K562 (cell line): ENCODE measurements around the gene TPPP. TPM values are rescaled to one million over a fixed set of nuclear protein-coding genes. Genes with fewer than 3 reads are reported as not detected.
A peak's percentile ranks its signal among the peaks of the same experiment; 100 is the strongest.

Experiments
- ETV6 ChIP-seq, 3 experiments: fragments of 150-350 bp in 1 of 3; sonication (generic) in 1 of 3; formaldehyde crosslinking in 1 of 3; IDR thresholded peaks; 2 replicates each; pipeline versions ENCODE4 v1.6.1 to v1.8.0; 2014 to 2022; ENCODE audit warnings: borderline replicate concordance in 2 of 3, low read depth in 2 of 3, antibody characterized with exemption in 1 of 3, low read length in 1 of 3, mild to moderate bottlenecking in 1 of 3, missing genetic modification reagents in 1 of 3
- FOXK2 ChIP-seq, 2 experiments: fragments of 450-650 bp; IDR thresholded peaks in 1 of 2; conservative IDR thresholded peaks in 1 of 2; 2 replicates each; pipeline ENCODE4 v1.6.1; 2016; ENCODE audit warnings: low read depth in 2 of 2, mild to moderate bottlenecking in 1 of 2
- HCFC1 ChIP-seq: IDR thresholded peaks from 2 replicates; pipeline ENCODE4 v1.6.1; 2012; ENCODE audit warnings: low read depth, low read length, improper control_type of control experiment
- KAT8 ChIP-seq: fragments of 450-650 bp; IDR thresholded peaks from 2 replicates; pipeline ENCODE4 v1.6.1; 2016; ENCODE audit warnings: low read depth, mild to moderate bottlenecking
- MAFG ChIP-seq: fragments of 450-650 bp; conservative IDR thresholded peaks from 2 replicates; pipeline ENCODE4 v1.6.1; 2016; ENCODE audit warnings: missing genetic modification characterization, missing compliant biosample characterization
- POU5F1 ChIP-seq: fragments of 150-350 bp; IDR thresholded peaks from 2 replicates; pipeline ENCODE4 v1.6.1; 2014; ENCODE audit warnings: borderline replicate concordance, low read length, low read depth, mild to moderate bottlenecking; ENCODE audit not compliant: partially characterized antibody
- SAP30 ChIP-seq: fragments of 200-600 bp; sonication (generic); IDR thresholded peaks from 2 replicates; pipeline ENCODE4 v1.6.1; 2012; ENCODE audit warnings: borderline replicate concordance, low read depth, mild to moderate bottlenecking, moderate library complexity, low read length, control low read depth, inconsistent platforms; ENCODE audit not compliant: insufficient read depth, poor library complexity, severe bottlenecking
- TCF7 ChIP-seq: sonication (generic); IDR thresholded peaks from 2 replicates; pipeline ENCODE4 v1.6.1; 2016; ENCODE audit warnings: antibody characterized with exemption, borderline replicate concordance
- TSC22D4 ChIP-seq: fragments of 450-650 bp; IDR thresholded peaks from 2 replicates; pipeline ENCODE4 v1.6.1; 2016; ENCODE audit warnings: missing genetic modification characterization, missing biosample characterization, control low read depth
- ZC3H11A ChIP-seq: IDR thresholded peaks from 2 replicates; pipeline ENCODE4 v1.6.1; 2012; ENCODE audit warnings: low read depth, low read length, improper control_type of control experiment
- ZFP1 ChIP-seq: fragments of 450-650 bp; formaldehyde crosslinking; IDR thresholded peaks from 2 replicates; pipeline ENCODE4 v1.4.0; 2020; ENCODE audit warnings: mild to moderate bottlenecking, mixed read lengths
- ZNF143 ChIP-seq: sonication (generic); formaldehyde crosslinking; IDR thresholded peaks from 2 replicates; pipeline ENCODE4 v1.9.0; 2022; ENCODE audit warnings: mild to moderate bottlenecking, missing genetic modification reagents
- polyA plus RNA-seq, 8 experiments: library from polyadenylated mRNA; depleted of rRNA in 4 of 8; stranded (reverse) in 5 of 8; unstranded in 3 of 8; fragments of >200 nt; fragmentation: Nextera tagmentation in 2 of 8; fragmentation: Illumina TruSeq in 1 of 8; extraction: Ambion mirVana in 2 of 8; extraction: Trizol in 1 of 8; gene quantifications; 2 replicates each; pipeline versions ENCODE4 v1.2.1 to v1.2.3, GENCODE V29; 2011 to 2014; ENCODE audit warnings: inconsistent platforms in 1 of 8, missing spikeins in 1 of 8
- total RNA-seq, 7 experiments: library from RNA; depleted of rRNA in 6 of 7; stranded (reverse); fragments of >200 nt in 6 of 7; fragmentation: Illumina TruSeq in 2 of 7; extraction: Trizol in 2 of 7; gene quantifications; 2 replicates each; pipeline versions ENCODE4 v1.2.1 to v1.2.3, GENCODE V29; 2011 to 2021; ENCODE audit warnings: low replicate concordance in 1 of 7
- TF ChIP-seq, protein P1 (sequence below), 3 experiments: fragments of 200-800 bp in 1 of 3; sonication (Bioruptor generic) in 1 of 3; sonication (generic) in 1 of 3; formaldehyde crosslinking in 1 of 3; IDR thresholded peaks; 2 replicates each; pipeline versions ENCODE4 v1.6.1 to v1.8.0; 2016 to 2022; ENCODE audit warnings: mild to moderate bottlenecking in 2 of 3, missing compliant biosample characterization in 2 of 3, missing genetic modification characterization in 2 of 3, missing genetic modification reagents in 1 of 3
- TF ChIP-seq, protein P2 (sequence below), 2 experiments: fragments of 450-650 bp; IDR thresholded peaks; 2 replicates each; pipeline ENCODE4 v1.6.1; 2018; ENCODE audit warnings: mild to moderate bottlenecking in 2 of 2, low read depth in 1 of 2; ENCODE audit not compliant: partially characterized antibody in 2 of 2
- TF ChIP-seq, protein P3 (sequence below): fragments of 250-450 bp; sonication (Bioruptor Pico); IDR thresholded peaks from 2 replicates; pipeline ENCODE4 v1.8.0; 2021; ENCODE audit warnings: borderline replicate concordance, mild to moderate bottlenecking, moderate library complexity; ENCODE audit not compliant: poor library complexity, severe bottlenecking
- TF ChIP-seq, protein P4 (sequence below): fragments of 250-450 bp; sonication (Bioruptor Pico); IDR thresholded peaks from 2 replicates; pipeline ENCODE4 v1.5.0; 2022; ENCODE audit warnings: mild to moderate bottlenecking
- TF ChIP-seq, protein P5 (sequence below): IDR thresholded peaks from 2 replicates; pipeline ENCODE4 v1.6.1; 2011; ENCODE audit not compliant: insufficient read length; ENCODE audit errors: extremely low read depth

Gene TPPP
- total and polyA plus RNA-seq, 9 of the 15 experiments (the other 6 are each of a cell fraction or from before 2014, with no cell fraction given) = 0.01 to 0.07 (median 0.03) TPM; not detected in 6

DNA sequence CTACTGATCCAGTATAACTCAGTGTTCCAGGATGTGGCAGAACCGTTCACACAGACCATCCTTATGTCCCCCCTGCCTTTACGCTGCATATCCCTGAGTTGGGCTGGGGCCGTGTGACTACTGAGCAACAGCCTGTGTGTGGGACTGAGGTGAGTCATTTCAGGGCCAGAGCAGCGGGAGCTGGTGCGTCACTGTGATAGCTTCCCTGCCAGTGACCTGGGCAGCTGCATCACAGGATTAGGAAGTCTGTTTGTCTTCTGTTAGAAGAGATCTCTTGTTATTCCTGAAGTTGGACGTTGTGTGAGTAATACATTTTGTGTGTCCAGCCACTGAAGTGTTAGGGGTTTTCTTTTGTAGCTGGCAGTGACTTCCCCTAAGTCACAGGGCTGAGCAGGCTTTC, 35.6 kb downstream of the TPPP start (continued):
- TF ChIP-seq, protein P1, sequence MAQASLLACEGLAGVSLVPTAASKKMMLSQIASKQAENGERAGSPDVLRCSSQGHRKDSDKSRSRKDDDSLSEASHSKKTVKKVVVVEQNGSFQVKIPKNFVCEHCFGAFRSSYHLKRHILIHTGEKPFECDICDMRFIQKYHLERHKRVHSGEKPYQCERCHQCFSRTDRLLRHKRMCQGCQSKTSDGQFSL (CRISPR knock-in tag; IDR thresholded peaks at IDR 0.05) = no peak
- TF ChIP-seq, protein P1 (tag; IDR thresholded peaks at IDR 0.05) = no peak
- TF ChIP-seq, protein P2, sequence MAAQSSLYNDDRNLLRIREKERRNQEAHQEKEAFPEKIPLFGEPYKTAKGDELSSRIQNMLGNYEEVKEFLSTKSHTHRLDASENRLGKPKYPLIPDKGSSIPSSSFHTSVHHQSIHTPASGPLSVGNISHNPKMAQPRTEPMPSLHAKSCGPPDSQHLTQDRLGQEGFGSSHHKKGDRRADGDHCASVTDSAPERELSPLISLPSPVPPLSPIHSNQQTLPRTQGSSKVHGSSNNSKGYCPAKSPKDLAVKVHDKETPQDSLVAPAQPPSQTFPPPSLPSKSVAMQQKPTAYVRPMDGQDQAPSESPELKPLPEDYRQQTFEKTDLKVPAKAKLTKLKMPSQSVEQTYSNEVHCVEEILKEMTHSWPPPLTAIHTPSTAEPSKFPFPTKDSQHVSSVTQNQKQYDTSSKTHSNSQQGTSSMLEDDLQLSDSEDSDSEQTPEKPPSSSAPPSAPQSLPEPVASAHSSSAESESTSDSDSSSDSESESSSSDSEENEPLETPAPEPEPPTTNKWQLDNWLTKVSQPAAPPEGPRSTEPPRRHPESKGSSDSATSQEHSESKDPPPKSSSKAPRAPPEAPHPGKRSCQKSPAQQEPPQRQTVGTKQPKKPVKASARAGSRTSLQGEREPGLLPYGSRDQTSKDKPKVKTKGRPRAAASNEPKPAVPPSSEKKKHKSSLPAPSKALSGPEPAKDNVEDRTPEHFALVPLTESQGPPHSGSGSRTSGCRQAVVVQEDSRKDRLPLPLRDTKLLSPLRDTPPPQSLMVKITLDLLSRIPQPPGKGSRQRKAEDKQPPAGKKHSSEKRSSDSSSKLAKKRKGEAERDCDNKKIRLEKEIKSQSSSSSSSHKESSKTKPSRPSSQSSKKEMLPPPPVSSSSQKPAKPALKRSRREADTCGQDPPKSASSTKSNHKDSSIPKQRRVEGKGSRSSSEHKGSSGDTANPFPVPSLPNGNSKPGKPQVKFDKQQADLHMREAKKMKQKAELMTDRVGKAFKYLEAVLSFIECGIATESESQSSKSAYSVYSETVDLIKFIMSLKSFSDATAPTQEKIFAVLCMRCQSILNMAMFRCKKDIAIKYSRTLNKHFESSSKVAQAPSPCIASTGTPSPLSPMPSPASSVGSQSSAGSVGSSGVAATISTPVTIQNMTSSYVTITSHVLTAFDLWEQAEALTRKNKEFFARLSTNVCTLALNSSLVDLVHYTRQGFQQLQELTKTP (IDR thresholded peaks at IDR 0.05; ENCODE audit: low read depth in 1 of 2, partially characterized antibody in 2 of 2) = no peak
- TF ChIP-seq, protein P3, sequence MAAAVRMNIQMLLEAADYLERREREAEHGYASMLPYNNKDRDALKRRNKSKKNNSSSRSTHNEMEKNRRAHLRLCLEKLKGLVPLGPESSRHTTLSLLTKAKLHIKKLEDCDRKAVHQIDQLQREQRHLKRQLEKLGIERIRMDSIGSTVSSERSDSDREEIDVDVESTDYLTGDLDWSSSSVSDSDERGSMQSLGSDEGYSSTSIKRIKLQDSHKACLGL (CRISPR knock-in tag) = no peak
- TF ChIP-seq ETV6 (IDR thresholded peaks at IDR 0.05; ENCODE audit: borderline replicate concordance in 1 of 2, low read depth in 2 of 2, low read length in 1 of 2) (no peak), ETV6 (CRISPR knock-in tag; IDR thresholded peaks at IDR 0.05; ENCODE audit: borderline replicate concordance) (no peak), ZFP1 (no peak), ZNF143 (CRISPR knock-in tag) (no peak), SAP30 (no peak), KAT8 (no peak), TSC22D4 (tag) (no peak), FOXK2 (conservative IDR thresholded peaks at IDR 0.05 in 1 of 2, IDR thresholded peaks at IDR 0.05 in 1 of 2; ENCODE audit: low read depth in 2 of 2) (peak in 1 of 2 experiments; percentile 46; a peak in 1 of 4 replicates), HCFC1 (no peak), POU5F1 (no peak), MAFG (tag) (no peak), TCF7 (no peak), ZC3H11A (no peak)
- TF ChIP-seq, protein P4, sequence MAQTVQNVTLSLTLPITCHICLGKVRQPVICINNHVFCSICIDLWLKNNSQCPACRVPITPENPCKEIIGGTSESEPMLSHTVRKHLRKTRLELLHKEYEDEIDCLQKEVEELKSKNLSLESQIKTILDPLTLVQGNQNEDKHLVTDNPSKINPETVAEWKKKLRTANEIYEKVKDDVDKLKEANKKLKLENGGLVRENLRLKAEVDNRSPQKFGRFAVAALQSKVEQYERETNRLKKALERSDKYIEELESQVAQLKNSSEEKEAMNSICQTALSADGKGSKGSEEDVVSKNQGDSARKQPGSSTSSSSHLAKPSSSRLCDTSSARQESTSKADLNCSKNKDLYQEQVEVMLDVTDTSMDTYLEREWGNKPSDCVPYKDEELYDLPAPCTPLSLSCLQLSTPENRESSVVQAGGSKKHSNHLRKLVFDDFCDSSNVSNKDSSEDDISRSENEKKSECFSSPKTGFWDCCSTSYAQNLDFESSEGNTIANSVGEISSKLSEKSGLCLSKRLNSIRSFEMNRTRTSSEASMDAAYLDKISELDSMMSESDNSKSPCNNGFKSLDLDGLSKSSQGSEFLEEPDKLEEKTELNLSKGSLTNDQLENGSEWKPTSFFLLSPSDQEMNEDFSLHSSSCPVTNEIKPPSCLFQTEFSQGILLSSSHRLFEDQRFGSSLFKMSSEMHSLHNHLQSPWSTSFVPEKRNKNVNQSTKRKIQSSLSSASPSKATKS (CRISPR knock-in tag) = no peak
- TF ChIP-seq, protein P5, sequence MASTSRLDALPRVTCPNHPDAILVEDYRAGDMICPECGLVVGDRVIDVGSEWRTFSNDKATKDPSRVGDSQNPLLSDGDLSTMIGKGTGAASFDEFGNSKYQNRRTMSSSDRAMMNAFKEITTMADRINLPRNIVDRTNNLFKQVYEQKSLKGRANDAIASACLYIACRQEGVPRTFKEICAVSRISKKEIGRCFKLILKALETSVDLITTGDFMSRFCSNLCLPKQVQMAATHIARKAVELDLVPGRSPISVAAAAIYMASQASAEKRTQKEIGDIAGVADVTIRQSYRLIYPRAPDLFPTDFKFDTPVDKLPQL = no peak
